ENCODE results near the gene DCTD. TPM values are rescaled to one million over a fixed set of nuclear protein-coding genes. Genes with fewer than 3 reads are reported as not detected.

Gene DCTD
- total RNA-seq, 3 donors from 2014 or later = 46.0 to 75.2 (median 48.2) TPM

- no peaks in the 10 kb centered on the region for H3K4me1 ChIP-seq
- no peak for DNase-seq (ENCODE audit: low spot score in 2 of 2)
- no peaks in the 10 kb centered on the region for H3K9me3 ChIP-seq
- TF ChIP-seq POLR2A (IDR thresholded peaks at IDR 0.05) (no peak), POLR2AphosphoS5 (IDR thresholded peaks at IDR 0.05) (no peak), CTCF (IDR thresholded peaks at IDR 0.05) (no peak)
- no peaks in the 10 kb centered on the region for H3K27me3 ChIP-seq
- H3K27ac ChIP-seq = no peak overlapping the region
- no peaks in the 10 kb centered on the region for H3K36me3 ChIP-seq
- H3K4me3 ChIP-seq = no peak overlapping the region
- intact Hi-C loops (cut with DNase I; ENCODE audit: low total_unique reads) = no loop called here
These were observed 77.1 kb downstream of the DCTD start for GRCh38 chr4:182840108-182840507.

Other genes starting within 250 kb of the DCTD start
- gene WWC2, start 181.9 kb upstream of the DCTD start, total RNA-seq = 10 to 100 TPM; 37.4 to 40.4 (median 40.3) TPM